Loucy (cell line): ENCODE measurements around the gene AVPR2.

Experiments used
- H2AFZ ChIP-seq: fragments of 200-600 bp; sonication (generic); 2 replicates; pipeline ENCODE4 v1.6.0; 2016; ENCODE audit warnings: antibody characterized with exemption, mild to moderate bottlenecking, low read length, moderate library complexity
- H3F3A ChIP-seq: fragments of 200-600 bp; 2 replicates; pipeline ENCODE4 v1.6.0; 2016; ENCODE audit warnings: antibody characterized with exemption, low read depth, mild to moderate bottlenecking
- H3K27me3 ChIP-seq: fragments of 200-600 bp; sonication (generic); 2 replicates; pipeline ENCODE4 v1.6.1; 2014; ENCODE audit warnings: low read length, mild to moderate bottlenecking; ENCODE audit not compliant: insufficient read depth, poor library complexity, severe bottlenecking
- H3K36me3 ChIP-seq: fragments of 200-600 bp; sonication (generic); 2 replicates; pipeline ENCODE4 v1.6.1; 2016; ENCODE audit warnings: low read length; ENCODE audit not compliant: insufficient read depth
- H3K4me1 ChIP-seq: fragments of 200-600 bp; sonication (generic); 2 replicates; pipeline ENCODE4 v1.5.1; 2014; ENCODE audit warnings: low read length, mild to moderate bottlenecking; ENCODE audit not compliant: insufficient read depth, poor library complexity, severe bottlenecking
- H3K4me2 ChIP-seq: fragments of 200-600 bp; sonication (generic); 2 replicates; pipeline ENCODE4 v1.6.0; 2014; ENCODE audit warnings: antibody characterized with exemption, low read length, low read depth, mild to moderate bottlenecking; ENCODE audit not compliant: poor library complexity, severe bottlenecking
- H3K4me3 ChIP-seq: fragments of 200-600 bp; sonication (generic); 2 replicates; pipeline ENCODE4 v1.5.1; 2014; ENCODE audit warnings: low read length, mild to moderate bottlenecking, mixed read lengths; ENCODE audit not compliant: poor library complexity, severe bottlenecking
- H3K79me2 ChIP-seq: fragments of 200-600 bp; sonication (generic); 2 replicates; pipeline ENCODE4 v1.6.1; 2014; ENCODE audit warnings: low read length; ENCODE audit not compliant: insufficient read depth
- H3K9ac ChIP-seq: fragments of 200-600 bp; sonication (generic); 2 replicates; pipeline ENCODE4 v1.6.0; 2014; ENCODE audit warnings: mild to moderate bottlenecking, low read depth, low read length, moderate library complexity; ENCODE audit not compliant: poor library complexity, severe bottlenecking
- H3K9me2 ChIP-seq: fragments of 200-600 bp; sonication (generic); replicated peaks from 2 replicates; pipeline ENCODE4 v1.6.1; 2016; ENCODE audit warnings: low read depth, low read length, mixed read lengths
- H3K9me3 ChIP-seq: fragments of 200-600 bp; sonication (generic); 2 replicates; pipeline ENCODE4 v1.6.1; 2014; ENCODE audit warnings: mild to moderate bottlenecking, antibody characterized with exemption, low read length, low read depth; ENCODE audit not compliant: insufficient read depth
- H4K20me1 ChIP-seq: fragments of 200-600 bp; sonication (generic); 2 replicates; pipeline ENCODE4 v1.6.0; 2014; ENCODE audit warnings: antibody characterized with exemption, low read length, mild to moderate bottlenecking; ENCODE audit not compliant: insufficient read depth, poor library complexity, severe bottlenecking
- CTCF ChIP-seq: fragments of 200-600 bp; sonication (generic); conservative IDR thresholded peaks from 2 replicates; pipeline ENCODE4 v1.5.1; 2014; ENCODE audit warnings: mild to moderate bottlenecking, antibody characterized with exemption, low read length
- EZH2phosphoT487 ChIP-seq: fragments of 200-600 bp; IDR thresholded peaks from 2 replicates; pipeline ENCODE4 v1.6.1; 2018; ENCODE audit warnings: antibody characterized with exemption, mild to moderate bottlenecking, moderate library complexity, borderline replicate concordance

Gene AVPR2

GRCh38 chrX:153867139-153867538 is 37.3 kb upstream of the AVPR2 start:
- no peaks in the 10 kb centered on the region for H4K20me1 ChIP-seq
- no peaks in the 10 kb centered on the region for H3K79me2 ChIP-seq
- H3K9me3 ChIP-seq, result no peaks in the 10 kb centered on the region
- no peak overlapping the region for H3K4me3 ChIP-seq
- no peaks in the 10 kb centered on the region for H3F3A ChIP-seq
- H3K27me3 ChIP-seq, result no peaks in the 10 kb centered on the region
- TF ChIP-seq EZH2phosphoT487 (no peak), CTCF (no peak)
- no peak overlapping the region for H3K9ac ChIP-seq
- no peaks in the 10 kb centered on the region for H3K36me3 ChIP-seq
- no peak overlapping the region for H2AFZ ChIP-seq
- no peaks in the 10 kb centered on the region for H3K4me1 ChIP-seq
- H3K4me2 ChIP-seq, result no peak overlapping the region
- no peaks in the 10 kb centered on the region for H3K9me2 ChIP-seq

GRCh38 chrX:153867671-153868070 is 36.8 kb upstream of the AVPR2 start:
- H3K4me2 ChIP-seq, result no peak overlapping the region
- H3K9me3 ChIP-seq, result no peaks in the 10 kb centered on the region
- H3K9ac ChIP-seq, result no peak overlapping the region
- no peaks in the 10 kb centered on the region for H3F3A ChIP-seq
- H2AFZ ChIP-seq, result no peak overlapping the region
- no peak for TF ChIP-seq CTCF
- TF ChIP-seq EZH2phosphoT487, result no peak
- H3K4me3 ChIP-seq, result no peak overlapping the region
- no peaks in the 10 kb centered on the region for H3K79me2 ChIP-seq
- H3K9me2 ChIP-seq, result no peaks in the 10 kb centered on the region
- no peaks in the 10 kb centered on the region for H3K36me3 ChIP-seq
- H3K27me3 ChIP-seq, result no peaks in the 10 kb centered on the region
- no peaks in the 10 kb centered on the region for H3K4me1 ChIP-seq
- H4K20me1 ChIP-seq, result no peaks in the 10 kb centered on the region

GRCh38 chrX:153868576-153869472 is 35.6 kb upstream of the AVPR2 start:
- H3K9me3 ChIP-seq, result no peaks in the 10 kb centered on the region

More at GRCh38 chrX:153868576-153869472, 35.6 kb upstream of the AVPR2 start:
- H3K79me2 ChIP-seq, result no peaks in the 10 kb centered on the region
- H3K4me1 ChIP-seq, result no peaks in the 10 kb centered on the region
- H3K36me3 ChIP-seq, result no peaks in the 10 kb centered on the region
- no peaks in the 10 kb centered on the region for H3K27me3 ChIP-seq
- H3K9ac ChIP-seq, result no peak overlapping the region
- H2AFZ ChIP-seq, result no peak overlapping the region
- no peaks in the 10 kb centered on the region for H4K20me1 ChIP-seq
- no peaks in the 10 kb centered on the region for H3K9me2 ChIP-seq
- no peaks in the 10 kb centered on the region for H3F3A ChIP-seq
- no peak overlapping the region for H3K4me3 ChIP-seq
- H3K4me2 ChIP-seq, result no peak overlapping the region
- TF ChIP-seq CTCF, result no peak
